ENCODE results near the gene SGSH. TPM values are rescaled to one million over a fixed set of nuclear protein-coding genes. Genes with fewer than 3 reads are reported as not detected.
"Not testable (repeated sequence)": the region's sequence is repeated elsewhere in the genome, so short reads cannot be mapped to it uniquely, and the experiment has no call there.

The SGSH gene
- total RNA-seq, 4 donors from 2014 or later, result 14.4 to 39.7 (median 38.4) TPM

DNA sequence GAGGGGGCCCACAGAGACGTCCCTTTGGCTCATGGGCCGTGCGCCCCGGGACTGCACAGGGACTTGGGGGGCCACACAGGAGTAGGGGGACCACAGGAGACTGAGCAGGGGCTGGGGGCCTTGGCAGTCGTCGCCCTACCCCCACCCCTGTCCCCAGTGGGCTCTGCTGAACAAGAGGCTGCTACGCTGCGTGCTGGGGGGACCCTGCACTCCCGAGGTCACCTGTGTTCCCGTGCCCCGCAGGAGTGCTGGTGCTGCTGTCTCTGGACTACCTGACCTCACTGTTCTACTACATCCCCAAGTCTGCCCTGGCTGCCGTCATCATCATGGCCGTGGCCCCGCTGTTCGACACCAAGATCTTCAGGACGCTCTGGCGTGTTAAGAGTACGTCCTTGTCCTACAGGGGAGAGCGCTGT is 26.1 kb upstream of the SGSH start:
- TF ChIP-seq, protein P1, sequence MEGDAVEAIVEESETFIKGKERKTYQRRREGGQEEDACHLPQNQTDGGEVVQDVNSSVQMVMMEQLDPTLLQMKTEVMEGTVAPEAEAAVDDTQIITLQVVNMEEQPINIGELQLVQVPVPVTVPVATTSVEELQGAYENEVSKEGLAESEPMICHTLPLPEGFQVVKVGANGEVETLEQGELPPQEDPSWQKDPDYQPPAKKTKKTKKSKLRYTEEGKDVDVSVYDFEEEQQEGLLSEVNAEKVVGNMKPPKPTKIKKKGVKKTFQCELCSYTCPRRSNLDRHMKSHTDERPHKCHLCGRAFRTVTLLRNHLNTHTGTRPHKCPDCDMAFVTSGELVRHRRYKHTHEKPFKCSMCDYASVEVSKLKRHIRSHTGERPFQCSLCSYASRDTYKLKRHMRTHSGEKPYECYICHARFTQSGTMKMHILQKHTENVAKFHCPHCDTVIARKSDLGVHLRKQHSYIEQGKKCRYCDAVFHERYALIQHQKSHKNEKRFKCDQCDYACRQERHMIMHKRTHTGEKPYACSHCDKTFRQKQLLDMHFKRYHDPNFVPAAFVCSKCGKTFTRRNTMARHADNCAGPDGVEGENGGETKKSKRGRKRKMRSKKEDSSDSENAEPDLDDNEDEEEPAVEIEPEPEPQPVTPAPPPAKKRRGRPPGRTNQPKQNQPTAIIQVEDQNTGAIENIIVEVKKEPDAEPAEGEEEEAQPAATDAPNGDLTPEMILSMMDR (IDR thresholded peaks at IDR 0.05), result no peak
- no peak for TF ChIP-seq POLR2A (IDR thresholded peaks at IDR 0.05)
- Histone ChIP-seq H3K27ac (no peak overlapping the region), H3K36me3 (no peaks in the 10 kb centered on the region), H3K27me3 (no peaks in the 10 kb centered on the region), H3K4me3 (no peak overlapping the region), H3K4me1 (no peaks in the 10 kb centered on the region), H3K9me3 (no peaks in the 10 kb centered on the region)
- intact Hi-C loops (cut with DNase I; ENCODE audit: low total_unique reads), result no loop called here
- no peak for DNase-seq

- H3K27me3 ChIP-seq, result no peaks in the 10 kb centered on the region
- intact Hi-C loops (cut with DNase I; ENCODE audit: low total_unique reads), result no loop called here
- no peaks in the 10 kb centered on the region for H3K9me3 ChIP-seq
- no peak overlapping the region for H3K27ac ChIP-seq
- no peak for TF ChIP-seq POLR2A (IDR thresholded peaks at IDR 0.05)
- TF ChIP-seq, protein P1 (IDR thresholded peaks at IDR 0.05), result no peak
- no peak for DNase-seq
- H3K36me3 ChIP-seq, result no peaks in the 10 kb centered on the region
- no peak overlapping the region for H3K4me3 ChIP-seq
- H3K4me1 ChIP-seq, result no peaks in the 10 kb centered on the region
These were observed 25.6 kb upstream of the SGSH start for GRCh38 chr17:80245566-80246265.

GRCh38 chr17:80244871-80245509 is 24.9 kb upstream of the SGSH start:
- H3K36me3 ChIP-seq, result no peaks in the 10 kb centered on the region
- no peaks in the 10 kb centered on the region for H3K9me3 ChIP-seq
- no peak overlapping the region for H3K4me3 ChIP-seq
- intact Hi-C loops (cut with DNase I; ENCODE audit: low total_unique reads), result no loop called here
- TF ChIP-seq POLR2A (IDR thresholded peaks at IDR 0.05), result no peak
- TF ChIP-seq, protein P1 (IDR thresholded peaks at IDR 0.05), result no peak
- DNase-seq, result no peak
- H3K27ac ChIP-seq, result no peak overlapping the region
- no peaks in the 10 kb centered on the region for H3K4me1 ChIP-seq
- no peaks in the 10 kb centered on the region for H3K27me3 ChIP-seq

- H3K4me1 ChIP-seq; H3K27me3 ChIP-seq; H3K4me3 ChIP-seq; H3K36me3 ChIP-seq; H3K27ac ChIP-seq; H3K9me3 ChIP-seq; DNase-seq; intact Hi-C loops (cut with DNase I; ENCODE audit: low total_unique reads): not testable (repeated sequence)
These were observed 24.3 kb upstream of the SGSH start for GRCh38 chr17:80244448-80244847.

DNA sequence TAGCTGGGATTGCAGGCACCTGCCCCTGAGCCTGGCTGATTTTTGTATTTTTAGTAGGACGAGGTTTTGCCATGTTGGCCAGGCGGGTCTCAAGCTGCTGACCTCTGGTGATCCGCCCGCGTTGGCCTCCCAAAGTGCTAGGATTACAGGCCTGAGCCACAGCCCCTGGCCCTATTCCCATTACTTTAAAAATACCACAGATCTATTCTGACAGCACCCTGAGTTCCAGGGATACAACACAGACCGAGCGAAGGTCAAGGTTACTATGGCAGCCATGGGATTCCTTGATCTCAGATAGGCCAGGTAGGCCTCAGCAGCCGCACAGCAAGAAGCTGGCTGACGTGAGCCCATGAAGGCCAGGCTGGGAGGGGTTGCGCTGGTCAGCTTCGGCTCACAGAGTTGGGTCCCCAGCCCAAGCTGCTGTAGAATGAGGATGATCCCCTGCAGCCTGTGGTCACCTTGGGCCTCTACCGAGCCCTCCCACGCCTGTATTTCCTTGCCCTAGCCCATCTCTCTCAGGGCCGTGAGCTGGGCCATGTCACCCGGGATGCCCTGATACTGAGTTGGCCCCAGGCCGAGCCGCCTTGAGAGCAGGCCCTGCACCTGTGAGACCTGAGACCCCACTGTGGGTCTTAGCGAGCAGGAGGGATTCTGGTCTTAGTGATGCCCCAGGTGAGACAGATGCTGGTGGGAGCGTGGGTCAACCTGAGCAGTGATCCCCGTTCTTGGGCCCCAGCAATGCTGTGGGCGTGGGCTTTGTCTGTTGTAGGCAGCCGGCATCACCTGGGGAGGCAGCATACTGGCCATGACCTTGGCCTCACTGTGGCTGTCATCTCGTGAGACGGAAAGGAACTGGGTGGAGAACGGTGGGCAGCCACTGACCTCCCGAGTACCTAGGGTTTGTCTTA is 23.6 kb upstream of the SGSH start:
- H3K4me3 ChIP-seq, result no peak overlapping the region
- TF ChIP-seq, protein P1 (IDR thresholded peaks at IDR 0.05), result no peak
- no peak for TF ChIP-seq POLR2A (IDR thresholded peaks at IDR 0.05)
- H3K27ac ChIP-seq, result no peak overlapping the region
- no peaks in the 10 kb centered on the region for H3K4me1 ChIP-seq
- H3K27me3 ChIP-seq, result no peaks in the 10 kb centered on the region
- DNase-seq, result no peak
- H3K9me3 ChIP-seq, result no peaks in the 10 kb centered on the region
- intact Hi-C loops (cut with DNase I; ENCODE audit: low total_unique reads), result no loop called here
- no peaks in the 10 kb centered on the region for H3K36me3 ChIP-seq

Measured in uterus (tissue), 4 donors.